Adipose tissue (tissue), 3 donors: ENCODE data around the gene SMNDC1. TPM values are rescaled to one million over a fixed set of nuclear protein-coding genes. Genes with fewer than 3 reads are reported as not detected.
"Not testable (repeated sequence)": the region's sequence is repeated elsewhere in the genome, so short reads cannot be mapped to it uniquely, and the experiment has no call there.

Experiments
- H3K27ac ChIP-seq: one replicate; pipeline ENCODE4 v1.5.1; 2013; ENCODE audit warnings: low read depth, low read length
- WGBS, 3 donors: extraction: QIAGEN DNeasy Blood & Tissue Kit; methylation state at CpG; one replicate each; pipeline ENCODE4 v1.1.7; 2013; 5-methylcytosine and 5-hydroxymethylcytosine counted together
- polyA plus RNA-seq, 3 donors: library from polyadenylated mRNA; stranded (reverse); fragments of 200-250 nt; gene quantifications; one replicate each; pipeline ENCODE4 v1.2.3, GENCODE V29; 2013
- donor health status: healthy with polysubstance abuse.
- donor health status: Bipolar disorder and iron deficiency.
- donor health status: healthy.

The SMNDC1 gene
- polyA plus RNA-seq, 3 donors: 4.7 to 13.8 (median 10.0) TPM

- no peak overlapping the region for H3K27ac ChIP-seq
- WGBS, 3 donors: 14 to 20% (median 18%) methylated on average over 4 of the region's 4 CpGs
Observed at GRCh38 chr10:110269374-110270318, 35.1 kb downstream of the SMNDC1 start.

- WGBS, 3 donors: 48 to 61% (median 50%) methylated on average over 2 of the region's 2 CpGs
- no peak overlapping the region for H3K27ac ChIP-seq
Observed at GRCh38 chr10:110268971-110269370, 35.7 kb downstream of the SMNDC1 start.

- H3K27ac ChIP-seq: no peak overlapping the region
Observed at GRCh38 chr10:110268442-110268841, 36.3 kb downstream of the SMNDC1 start.

DNA sequence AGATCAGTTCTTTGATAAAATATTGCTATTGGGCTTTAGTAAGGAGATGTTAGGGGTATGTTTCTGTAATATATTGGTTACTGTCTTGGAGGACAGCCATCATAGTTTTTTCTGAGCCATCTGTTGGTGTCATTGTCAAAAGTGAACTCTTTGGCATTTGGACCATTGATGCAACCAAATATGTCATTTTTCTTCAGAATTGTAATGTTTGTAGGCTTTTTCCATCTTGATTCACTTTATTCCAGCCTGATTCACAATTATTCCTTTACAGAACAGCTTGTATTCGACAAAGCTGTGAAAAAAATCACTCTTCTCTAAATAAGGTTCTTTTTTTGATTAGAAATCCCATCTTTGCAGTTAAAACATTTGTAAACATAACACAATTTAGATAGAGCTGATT is 37.4 kb downstream of the SMNDC1 start:
- 94 to 99% (median 98%) methylated on average over 1 of the region's 1 CpG for WGBS, 3 donors
- no peak overlapping the region for H3K27ac ChIP-seq

GRCh38 chr10:110265573-110266193 is 39.0 kb downstream of the SMNDC1 start:
- H3K27ac ChIP-seq: no peak overlapping the region
- 98 to 99% (median 98%) methylated on average over 4 of the region's 4 CpGs for WGBS, 3 donors

- no peak overlapping the region for H3K27ac ChIP-seq
- WGBS, 3 donors: 24 to 81% (median 77%) methylated on average over 1 of the region's 1 CpG
Observed at GRCh38 chr10:110263164-110263563, 41.6 kb downstream of the SMNDC1 start.

DNA sequence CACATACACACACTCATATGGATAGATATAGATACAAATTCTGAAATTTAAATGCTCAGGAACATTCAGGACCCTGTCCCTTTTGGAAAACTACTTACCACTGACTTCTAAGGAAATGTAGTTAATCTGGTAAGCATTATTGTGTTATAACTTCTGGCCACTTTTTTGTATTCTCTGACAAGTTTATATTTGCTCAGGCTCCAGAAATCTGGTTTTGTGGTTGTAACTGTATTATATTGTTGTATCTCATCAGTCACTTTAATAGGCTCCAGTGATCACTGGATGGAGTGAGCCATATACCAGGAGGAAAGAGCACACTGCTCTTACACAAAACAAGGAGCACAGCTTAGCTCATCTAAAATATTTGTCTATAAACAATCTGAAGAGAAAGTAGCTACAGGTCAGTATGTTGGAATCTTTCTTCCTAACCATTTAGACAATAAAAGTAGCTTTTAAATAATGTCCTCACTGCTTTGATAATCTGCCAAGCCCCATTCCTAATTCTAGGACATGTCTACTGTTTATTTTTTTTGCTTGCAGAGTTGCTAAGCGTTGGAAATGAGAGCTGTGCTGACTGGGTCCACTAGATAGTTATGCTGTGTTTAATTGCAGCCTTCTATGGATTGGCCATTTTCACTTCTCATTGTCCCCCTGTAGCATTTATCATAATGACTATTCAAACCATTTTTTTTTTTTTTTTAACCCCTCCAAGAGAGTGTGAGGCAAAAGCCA is 43.8 kb downstream of the SMNDC1 start:
- WGBS, 3 donors: 77 to 89% (median 79%) methylated on average over 1 of the region's 1 CpG
- H3K27ac ChIP-seq: no peak overlapping the region

DNA sequence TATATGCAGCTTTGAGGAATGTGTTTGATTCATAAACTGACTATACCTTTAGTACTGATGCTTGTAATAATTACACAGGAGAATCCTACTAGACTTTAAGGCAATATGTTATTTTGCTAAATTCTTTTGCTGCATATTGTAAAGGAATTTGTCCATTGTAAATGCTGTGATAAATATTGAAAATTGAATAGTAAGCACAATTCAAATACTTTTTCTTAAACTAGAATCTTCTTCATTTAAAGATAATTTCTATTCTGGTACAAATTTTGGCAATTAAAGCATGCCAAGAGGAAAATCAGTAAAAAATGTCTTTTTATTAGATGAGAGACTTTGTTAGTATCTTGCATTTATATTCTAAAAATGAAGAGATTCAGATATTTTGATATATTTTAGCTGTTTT is 45.4 kb downstream of the SMNDC1 start:
- no peak overlapping the region for H3K27ac ChIP-seq

DNA sequence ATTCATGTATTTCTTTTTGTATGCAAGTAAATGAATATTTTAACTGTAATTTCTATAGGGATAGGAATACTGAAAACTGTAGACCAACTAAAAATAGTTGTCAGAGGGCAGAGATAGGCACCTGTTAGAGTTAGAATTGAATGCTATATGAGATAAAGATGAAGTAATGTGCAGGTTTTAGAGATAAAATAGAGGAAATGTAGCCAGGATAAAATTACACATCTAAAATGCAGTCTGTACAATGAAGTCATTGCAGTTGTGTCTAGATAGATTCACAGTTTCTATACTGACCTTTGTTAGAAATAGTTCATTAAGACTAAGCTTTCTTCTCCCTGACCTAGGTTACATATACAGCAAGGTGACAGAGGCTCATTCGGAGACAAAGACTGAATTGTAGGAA is 46.2 kb downstream of the SMNDC1 start:
- H3K27ac ChIP-seq: no peak overlapping the region
- WGBS, 3 donors: 87 to 92% (median 89%) methylated on average over 1 of the region's 1 CpG

DNA sequence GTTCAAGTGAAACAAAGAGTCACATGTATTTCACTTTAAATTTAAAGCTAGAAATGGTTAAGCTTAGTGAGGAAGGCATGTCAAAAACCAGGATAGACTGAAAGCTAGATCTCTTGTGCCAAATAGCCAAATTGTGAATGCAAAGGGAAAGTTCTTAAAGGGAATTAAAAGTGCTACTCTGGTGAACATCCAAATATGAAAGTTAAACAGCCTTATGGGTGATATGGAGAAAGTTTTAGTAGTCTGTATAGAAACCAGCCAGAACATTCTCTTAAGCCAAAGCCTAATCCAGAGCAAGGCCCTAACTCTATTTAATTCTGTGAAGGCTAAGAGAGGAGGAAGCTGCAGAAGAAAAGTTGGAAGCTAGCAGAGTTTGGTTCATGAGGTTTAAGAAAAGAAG is 50.3 kb downstream of the SMNDC1 start:
- H3K27ac ChIP-seq: no peak overlapping the region

DNA sequence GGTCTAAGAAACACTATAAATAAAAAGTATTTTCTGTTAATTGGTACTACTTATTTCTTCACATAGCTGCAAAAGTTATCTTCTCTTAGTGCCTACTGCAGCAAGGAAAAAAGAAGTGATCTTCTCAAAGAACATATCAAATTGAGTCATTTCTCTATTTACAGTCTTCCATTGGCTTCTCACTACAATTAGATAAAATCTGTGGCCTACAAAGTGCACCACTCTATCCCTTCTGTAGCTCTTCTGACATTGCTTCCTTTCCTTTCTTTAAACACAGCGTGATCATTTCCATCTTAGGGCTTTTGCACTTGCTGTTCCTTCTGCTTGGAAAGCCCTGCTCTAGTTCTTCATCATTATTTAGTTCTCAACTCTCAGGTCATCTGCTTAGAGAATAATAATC is 52.6 kb downstream of the SMNDC1 start:
- 89 to 96% (median 90%) methylated on average over 1 of the region's 1 CpG for WGBS, 3 donors
- no peak overlapping the region for H3K27ac ChIP-seq

DNA sequence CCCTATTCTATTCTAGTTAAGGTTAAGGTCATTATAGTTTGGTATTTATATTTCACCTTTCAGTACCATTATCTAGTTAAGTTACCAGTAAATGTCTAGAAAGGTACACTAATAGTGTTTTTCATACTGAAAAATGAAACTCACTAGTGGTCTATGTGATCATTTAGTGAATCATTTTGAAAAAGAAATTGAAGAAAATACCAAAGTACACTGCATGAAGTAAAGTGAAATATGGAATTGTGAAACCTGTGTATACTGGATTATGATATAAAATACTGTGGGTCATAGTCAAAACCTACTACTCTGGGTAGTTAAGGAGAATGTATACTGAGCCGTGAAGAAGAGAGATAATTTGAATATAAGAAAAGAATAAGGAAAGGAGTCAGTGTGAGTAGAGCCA is 53.3 kb downstream of the SMNDC1 start:
- not testable (repeated sequence) for H3K27ac ChIP-seq
- 84 to 93% (median 89%) methylated on average over 1 of the region's 1 CpG for WGBS, 3 donors

GRCh38 chr10:110249489-110249888 is 55.2 kb downstream of the SMNDC1 start:
- 82 to 100% (median 83%) methylated on average over 1 of the region's 1 CpG for WGBS, 3 donors
- H3K27ac ChIP-seq: not testable (repeated sequence)

DNA sequence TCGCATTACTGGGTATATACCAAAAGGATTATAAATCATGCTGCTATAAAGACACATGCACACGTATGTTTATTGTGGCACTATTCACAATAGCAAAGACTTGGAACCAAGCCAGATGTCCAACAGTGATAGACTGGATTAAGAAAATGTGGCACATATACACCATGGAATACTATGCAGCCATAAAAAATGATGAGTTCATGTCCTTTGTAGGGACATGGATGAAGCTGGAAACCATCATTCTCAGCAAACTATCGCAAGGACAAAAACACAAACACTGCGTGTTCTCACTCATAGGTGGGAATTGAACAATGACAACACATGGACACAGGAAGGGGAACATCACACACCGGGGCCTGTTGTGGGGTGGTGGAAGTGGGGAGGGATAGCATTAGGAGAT is 56.9 kb downstream of the SMNDC1 start:
- 96 to 98% (median 97%) methylated on average over 3 to 5 of the region's 5 CpGs for WGBS, 3 donors
- not testable (repeated sequence) for H3K27ac ChIP-seq

DNA sequence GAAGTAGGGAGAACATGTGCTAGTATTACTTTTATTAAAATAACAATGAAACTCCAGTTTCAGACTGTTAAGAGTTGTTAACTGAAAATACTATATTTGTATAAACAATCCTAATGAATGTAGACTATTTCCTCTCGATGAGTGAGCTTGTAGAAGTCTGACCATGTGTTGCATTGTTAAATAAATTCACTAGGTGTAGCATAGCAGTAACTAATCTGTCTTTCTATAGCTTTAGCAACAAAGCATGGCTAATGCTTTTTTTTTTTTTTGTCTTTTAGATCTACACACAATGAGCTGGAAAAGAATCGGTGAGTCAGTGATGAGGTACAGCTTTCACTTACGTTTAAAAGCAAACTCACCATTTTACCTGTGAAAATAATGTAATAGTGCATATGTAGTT is 60.2 kb downstream of the SMNDC1 start:
- H3K27ac ChIP-seq: no peak overlapping the region
- 87 to 93% (median 89%) methylated on average over 3 of the region's 3 CpGs for WGBS, 3 donors

GRCh38 chr10:110242511-110242910 is 62.2 kb downstream of the SMNDC1 start:
- H3K27ac ChIP-seq: no peak overlapping the region
- WGBS, 3 donors: 81 to 96% (median 90%) methylated on average over 1 of the region's 1 CpG

DNA sequence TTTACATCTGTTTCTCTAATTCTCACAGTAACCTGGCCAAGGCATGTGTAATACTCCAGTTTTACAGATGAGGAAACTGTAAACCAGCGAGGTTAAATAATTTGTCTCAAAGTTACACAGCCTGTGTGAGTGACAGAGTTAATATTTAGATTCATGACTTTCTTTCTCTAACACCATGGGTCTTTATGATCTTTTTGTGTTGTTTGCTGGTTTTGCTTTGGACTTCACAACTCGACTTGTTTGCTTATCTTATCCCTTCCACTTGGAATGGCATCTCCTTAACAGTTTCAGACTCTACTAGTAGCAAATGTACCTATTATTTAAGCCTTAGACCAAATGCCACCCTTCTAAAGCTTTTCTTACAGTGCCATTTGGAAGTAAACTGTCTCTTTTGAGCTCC is 62.9 kb downstream of the SMNDC1 start:
- H3K27ac ChIP-seq: no peak overlapping the region
- 48 to 84% (median 82%) methylated on average over 2 of the region's 2 CpGs for WGBS, 3 donors

- H3K27ac ChIP-seq: no peak overlapping the region
- WGBS, 3 donors: 64 to 92% (median 85%) methylated on average over 3 of the region's 3 CpGs
Observed at GRCh38 chr10:110241407-110241806, 63.3 kb downstream of the SMNDC1 start.
